Panc1 (cell line): Measurements from ENCODE around the gene ETHE1. TPM values are rescaled to one million over a fixed set of nuclear protein-coding genes. Genes with fewer than 3 reads are reported as not detected.

ENCODE experiments used
- ATAC-seq: fragments of 200-7000 bp; cut with Tn5 transposase; 2 replicates; pipeline ENCODE4 v1.9.1; 2020; ENCODE audit warnings: mild to moderate bottlenecking, moderate library complexity
- BruUV-seq: library from RNA; stranded (reverse); fragments of 400-500 nt; replicated peaks from 2 replicates; lab custom pipeline; 2021; lab: Mats Ljungman, UMichigan
- CTCF ChIA-PET: fragments of 300-600 bp; sonication (Branson Sonifier 250); formaldehyde crosslinking; loops from one replicate; lab custom pipeline; 2022; ENCODE audit warnings: antibody characterized with exemption; lab: Charles Lee
- POLR2A ChIA-PET: fragments of 300-600 bp; sonication (Branson Sonifier 250); formaldehyde crosslinking; loops from one replicate; lab custom pipeline; 2022; ENCODE audit warnings: antibody characterized with exemption; lab: Charles Lee
- DNase-seq: peaks from one replicate; pipeline ENCODE4 v3.0.0-alpha.2; 2010; ENCODE audit warnings: low read depth, low spot score
- H3K27ac ChIP-seq: 2 replicates; pipeline ENCODE4 v1.5.1; 2011; ENCODE audit warnings: mild to moderate bottlenecking, low read length, inconsistent platforms
- H3K27me3 ChIP-seq: fragments of 200-500 bp; sonication (Bioruptor generic); 2 replicates; pipeline ENCODE4 v1.6.0; 2014; ENCODE audit warnings: low read length, inconsistent platforms; ENCODE audit not compliant: control insufficient read depth, insufficient read depth
- H3K36me3 ChIP-seq: fragments of 200-500 bp; sonication (Bioruptor generic); 2 replicates; pipeline ENCODE4 v1.5.1; 2014; ENCODE audit warnings: inconsistent platforms, mild to moderate bottlenecking, low read length, moderate library complexity; ENCODE audit not compliant: control insufficient read depth, insufficient read depth
- H3K4me1 ChIP-seq: 2 replicates; pipeline ENCODE4 v1.5.1; 2011; ENCODE audit warnings: inconsistent platforms, mild to moderate bottlenecking, low read length, moderate library complexity; ENCODE audit not compliant: control insufficient read depth, insufficient read depth
- H3K4me3 ChIP-seq, 2 experiments: 2 replicates each; pipeline ENCODE4 v1.5.1; 2011 to 2012; ENCODE audit warnings: low read depth in 2 of 2, low read length in 2 of 2, mild to moderate bottlenecking in 2 of 2, inconsistent platforms in 1 of 2, moderate library complexity in 1 of 2
- H3K9me3 ChIP-seq: fragments of 200-500 bp; sonication (Bioruptor generic); 2 replicates; pipeline ENCODE4 v1.5.1; 2014; ENCODE audit warnings: low read depth, mild to moderate bottlenecking, inconsistent platforms, low read length, moderate library complexity; ENCODE audit not compliant: control insufficient read depth, insufficient read depth
- CTCF ChIP-seq: fragments of 450-650 bp; IDR thresholded peaks from 2 replicates; pipeline ENCODE4 v1.5.1; 2017; ENCODE audit warnings: mild to moderate bottlenecking
- POLR2AphosphoS5 ChIP-seq: IDR thresholded peaks from 2 replicates; pipeline ENCODE4 v1.6.1; 2012; ENCODE audit warnings: mild to moderate bottlenecking, low read depth, low read length, moderate library complexity
- REST ChIP-seq, 2 experiments: IDR thresholded peaks; 2 replicates each; pipeline ENCODE4 v1.6.1; 2011 to 2012; ENCODE audit warnings: low read depth in 2 of 2, control low read depth in 1 of 2, low read length in 1 of 2, mild to moderate bottlenecking in 1 of 2, moderate library complexity in 1 of 2; ENCODE audit not compliant: insufficient read depth in 1 of 2
- SIN3A ChIP-seq: IDR thresholded peaks from 2 replicates; pipeline ENCODE4 v1.6.1; 2012; ENCODE audit warnings: low read depth, mild to moderate bottlenecking, low read length, moderate library complexity, borderline replicate concordance; ENCODE audit not compliant: insufficient read depth
- TCF7L2 ChIP-seq: IDR thresholded peaks from 2 replicates; pipeline ENCODE4 v1.6.1; 2011; ENCODE audit warnings: mild to moderate bottlenecking, low read depth, low read length, inconsistent platforms
- in situ Hi-C: cut with HindIII; loops from 2 replicates; pipeline ENCODE4 v1.10.0; 2016; ENCODE audit warnings: low sequenced_read_pairs, low pct_unique_long_range_greater_than_20kb
- intact Hi-C: fragments of 100-400 bp; cut with micrococcal nuclease; formaldehyde crosslinking; loops from one replicate; pipeline ENCODE4 v1.10.0; 2022; ENCODE audit not compliant: unreplicated experiment
- total RNA-seq: library from RNA; stranded (reverse); gene quantifications from one replicate; pipeline ENCODE4 v1.2.1, GENCODE V29; 2021; ENCODE audit not compliant: unreplicated experiment

The ETHE1 gene
- total RNA-seq, 1 experiment from 2014 or later = 15.6 TPM

GRCh38 chr19:43490759-43491158 lies 36.2 kb downstream of the ETHE1 start:
- in situ Hi-C loops = no loop called here
- TF ChIP-seq SIN3A = no peak
- no peak for TF ChIP-seq REST (IDR thresholded peaks at IDR 0.05; ENCODE audit: insufficient read depth in 1 of 2, low read depth in 2 of 2, low read length in 1 of 2)
- no peak for TF ChIP-seq CTCF
- TF ChIP-seq TCF7L2 = no peak
- TF ChIP-seq POLR2AphosphoS5 = no peak
- CTCF ChIA-PET = no interaction called here
- no peaks in the 10 kb centered on the region for H3K27me3 ChIP-seq
- no peaks in the 10 kb centered on the region for H3K9me3 ChIP-seq
- no TSS peak for BruUV-seq
- no peak for DNase-seq
- ATAC-seq = no peak
- H3K36me3 ChIP-seq = no peaks in the 10 kb centered on the region
- intact Hi-C loops = no loop called here
- no peaks in the 10 kb centered on the region for H3K4me1 ChIP-seq
- POLR2A ChIA-PET = no interaction called here
- no peak overlapping the region for H3K27ac ChIP-seq
- H3K4me3 ChIP-seq = no peak overlapping the region

DNA sequence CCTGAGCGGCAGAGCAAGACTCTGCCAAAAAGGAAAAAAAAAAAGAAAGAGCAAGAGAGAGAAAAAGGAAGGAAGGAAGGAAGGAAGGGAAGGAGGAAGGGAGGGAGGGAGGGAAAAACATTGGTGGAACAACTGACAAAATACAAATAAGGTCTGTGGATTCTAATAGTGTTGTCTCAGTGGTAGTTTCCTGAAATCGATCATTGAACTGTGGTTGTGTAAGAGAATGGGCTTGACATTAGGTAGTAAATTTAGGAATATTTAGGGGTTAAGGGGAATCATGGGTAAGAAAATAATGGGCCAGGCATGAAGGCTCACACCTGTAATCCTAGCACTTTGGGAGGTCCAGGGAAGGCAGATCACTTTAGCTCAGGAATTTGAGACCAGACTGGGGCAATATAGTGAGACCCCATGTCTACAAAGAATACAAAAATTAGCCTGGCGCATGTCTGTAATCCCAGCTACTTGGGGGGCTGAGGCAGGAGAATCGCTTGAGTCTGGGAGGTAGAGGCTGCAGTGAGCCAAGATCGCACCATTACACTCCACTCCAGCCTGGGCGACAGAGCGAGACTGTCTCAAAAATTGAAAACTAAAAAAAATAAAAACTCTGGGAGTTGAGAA lies 36.9 kb downstream of the ETHE1 start:
- no peak for TF ChIP-seq SIN3A
- no peak for TF ChIP-seq REST (IDR thresholded peaks at IDR 0.05; ENCODE audit: insufficient read depth in 1 of 2, low read depth in 2 of 2, low read length in 1 of 2)
- no peak for TF ChIP-seq POLR2AphosphoS5
- TF ChIP-seq CTCF = no peak
- no peak for TF ChIP-seq TCF7L2
- ChIA-PET CTCF (no interaction called here), POLR2A (no interaction called here)
- DNase-seq = no peak
- Histone ChIP-seq H3K4me1 (no peaks in the 10 kb centered on the region), H3K27me3 (no peaks in the 10 kb centered on the region), H3K27ac (no peak overlapping the region), H3K36me3 (no peaks in the 10 kb centered on the region), H3K4me3 (no peak overlapping the region), H3K9me3 (no peaks in the 10 kb centered on the region)
- in situ Hi-C loops = no loop called here
- intact Hi-C loops = no loop called here
- no peak for ATAC-seq
- no TSS peak for BruUV-seq
